GM21717 (cell line): Measurements from ENCODE around the gene MYH4.

Experiments used
- ATAC-seq: cut with Tn5 transposase; IDR thresholded peaks from one replicate; pipeline ENCODE4 v1.9.1; 2021; ENCODE audit warnings: mild to moderate bottlenecking, moderate library complexity; ENCODE audit not compliant: unreplicated experiment

MYH4 gene

GRCh38 chr17:10469459-10469858 is at the start of gene MYH4:
TSS of gene MYH4 (minus strand) at chr17:10469559. CDS start at chr17:10466745, 2,814 bp downstream.
- no peak for ATAC-seq

GRCh38 chr17:10518271-10519037 is 49.1 kb upstream of the MYH4 start, which contains the start of gene MYH1:
TSS of gene MYH1 (minus strand) at chr17:10518542. CDS start at chr17:10516642, 1,900 bp downstream.
- no peak for ATAC-seq

GRCh38 chr17:10516638-10517037 is 47.3 kb upstream of the MYH4 start:
- no peak for ATAC-seq

GRCh38 chr17:10516065-10516464 is 46.7 kb upstream of the MYH4 start:
- ATAC-seq, result no peak

- ATAC-seq, result no peak
These were observed 44.1 kb upstream of the MYH4 start for GRCh38 chr17:10513299-10514067.

- ATAC-seq, result no peak
These were observed 43.5 kb upstream of the MYH4 start for GRCh38 chr17:10512856-10513255.

GRCh38 chr17:10499950-10500349 is 30.6 kb upstream of the MYH4 start:
- ATAC-seq, result no peak

GRCh38 chr17:10492004-10492403 is 22.6 kb upstream of the MYH4 start:
- no peak for ATAC-seq

- ATAC-seq, result no peak
These were observed 12.9 kb upstream of the MYH4 start for GRCh38 chr17:10482252-10482651.

- no peak for ATAC-seq
These were observed 8.3 kb upstream of the MYH4 start for GRCh38 chr17:10477701-10478100.

- ATAC-seq, result no peak
These were observed 5.2 kb upstream of the MYH4 start for GRCh38 chr17:10474536-10474935.

- no peak for ATAC-seq
These were observed 2.5 kb upstream of the MYH4 start for GRCh38 chr17:10471858-10472257.

GRCh38 chr17:10463402-10463801 is 6.0 kb downstream of the MYH4 start:
- no peak for ATAC-seq

- no peak for ATAC-seq
These were observed 9.3 kb downstream of the MYH4 start for GRCh38 chr17:10460062-10460461.

- ATAC-seq, result no peak
These were observed 10.7 kb downstream of the MYH4 start for GRCh38 chr17:10458701-10459100.

GRCh38 chr17:10457952-10458351 is 11.4 kb downstream of the MYH4 start:
- ATAC-seq, result no peak

- no peak for ATAC-seq
These were observed 22.1 kb downstream of the MYH4 start for GRCh38 chr17:10447026-10447931.

- no peak for ATAC-seq
These were observed 29.5 kb downstream of the MYH4 start for GRCh38 chr17:10439816-10440215.

- no peak for ATAC-seq
These were observed 34.3 kb downstream of the MYH4 start for GRCh38 chr17:10435096-10435495.

- ATAC-seq, result no peak
These were observed 39.8 kb downstream of the MYH4 start for GRCh38 chr17:10429421-10430045.

- no peak for ATAC-seq
These were observed 40.6 kb downstream of the MYH4 start for GRCh38 chr17:10428781-10429180.
